PFSK-1 (cell line): Measurements from ENCODE around the gene PPP2R2C.

ENCODE experiments used
- FOXP2 ChIP-seq: optimal IDR thresholded peaks from 2 replicates; pipeline ENCODE3; 2011; ENCODE audit warnings: borderline replicate concordance, control low read depth, inconsistent platforms; ENCODE audit not compliant: insufficient read depth; ENCODE audit errors: extremely low read length, extremely low read depth
- POLR2AphosphoS5 ChIP-seq: IDR thresholded peaks from 2 replicates; pipeline ENCODE4 v1.6.1; 2012; ENCODE audit warnings: low read depth, mild to moderate bottlenecking, control low read depth, low read length, moderate library complexity
- REST ChIP-seq, 2 experiments: IDR thresholded peaks; 2 replicates each; pipeline versions ENCODE4 v1.6.1 to v1.8.0; 2011 to 2012; ENCODE audit warnings: low read depth in 2 of 2, low read length in 2 of 2, control low read depth in 1 of 2, inconsistent platforms in 1 of 2, mild to moderate bottlenecking in 1 of 2, moderate library complexity in 1 of 2; ENCODE audit not compliant: insufficient read depth in 1 of 2
- SIN3A ChIP-seq: IDR thresholded peaks from 2 replicates; pipeline ENCODE4 v1.6.1; 2012; ENCODE audit warnings: mild to moderate bottlenecking, low read length, moderate library complexity, borderline replicate concordance; ENCODE audit not compliant: insufficient read depth
- TAF1 ChIP-seq: IDR thresholded peaks from 2 replicates; pipeline ENCODE4 v1.6.1; 2012; ENCODE audit warnings: low read length, control low read depth, borderline replicate concordance; ENCODE audit not compliant: insufficient read depth

Gene PPP2R2C

GRCh38 chr4:6443035-6444023, 29.1 kb downstream of the PPP2R2C start:
- TF ChIP-seq POLR2AphosphoS5 (no peak), SIN3A (no peak), TAF1 (no peak), REST (IDR thresholded peaks at IDR 0.05; ENCODE audit: insufficient read depth in 1 of 2, low read depth in 2 of 2, low read length in 2 of 2) (no peak)

GRCh38 chr4:6442555-6442954, 29.9 kb downstream of the PPP2R2C start:
- TF ChIP-seq POLR2AphosphoS5 (no peak), TAF1 (no peak), SIN3A (no peak), FOXP2 (no peak), REST (IDR thresholded peaks at IDR 0.05; ENCODE audit: insufficient read depth in 1 of 2, low read depth in 2 of 2, low read length in 2 of 2) (no peak)

- TF ChIP-seq SIN3A, result no peak
- no peak for TF ChIP-seq FOXP2
- TF ChIP-seq POLR2AphosphoS5, result no peak
- no peak for TF ChIP-seq TAF1
- no peak for TF ChIP-seq REST (IDR thresholded peaks at IDR 0.05; ENCODE audit: insufficient read depth in 1 of 2, low read depth in 2 of 2, low read length in 2 of 2)
These were observed 30.7 kb downstream of the PPP2R2C start for GRCh38 chr4:6441758-6442157.

GRCh38 chr4:6441202-6441582, 31.2 kb downstream of the PPP2R2C start:
- TF ChIP-seq TAF1, result no peak
- no peak for TF ChIP-seq REST (IDR thresholded peaks at IDR 0.05; ENCODE audit: insufficient read depth in 1 of 2, low read depth in 2 of 2, low read length in 2 of 2)
- TF ChIP-seq FOXP2, result no peak
- TF ChIP-seq POLR2AphosphoS5, result no peak
- no peak for TF ChIP-seq SIN3A
